Kidney epithelial cell (primary cell): ENCODE data around the gene ATP11A. TPM values are rescaled to one million over a fixed set of nuclear protein-coding genes. Genes with fewer than 3 reads are reported as not detected.

Source experiments
- DNase-seq: peaks from one replicate; pipeline ENCODE4 v3.0.0-alpha.2; 2010; ENCODE audit warnings: low read depth
- H3K27me3 ChIP-seq: 2 replicates; pipeline ENCODE4 v1.6.0; 2011; ENCODE audit warnings: low read length; ENCODE audit not compliant: control insufficient read depth, insufficient read depth
- H3K36me3 ChIP-seq: 2 replicates; pipeline ENCODE4 v1.5.1; 2011; ENCODE audit warnings: low read length; ENCODE audit not compliant: control insufficient read depth, insufficient read depth
- H3K4me3 ChIP-seq: 2 replicates; pipeline ENCODE4 v1.5.1; 2011; ENCODE audit warnings: low read depth, mild to moderate bottlenecking, control low read depth, low read length
- CTCF ChIP-seq: IDR thresholded peaks from 2 replicates; pipeline ENCODE4 v1.5.1; 2011; ENCODE audit warnings: mild to moderate bottlenecking, moderate library complexity, low read length, control low read depth, inconsistent platforms; ENCODE audit not compliant: insufficient read depth, poor library complexity, severe bottlenecking
- total RNA-seq: library from RNA; depleted of rRNA; stranded (reverse); fragments of >200 nt; gene quantifications from 2 replicates; pipeline ENCODE4 v1.2.3, GENCODE V29; 2015

Gene ATP11A
- total RNA-seq, 1 donor from 2014 or later, result 31.5 TPM

GRCh38 chr13:112928020-112928971 is 238.5 kb downstream of the ATP11A start:
- no peak for DNase-seq
- no peak for TF ChIP-seq CTCF
- H3K4me3 ChIP-seq, result no peak overlapping the region
- H3K27me3 ChIP-seq, result no peaks in the 10 kb centered on the region
- no peaks in the 10 kb centered on the region for H3K36me3 ChIP-seq

GRCh38 chr13:112928972-112929782 is 239.3 kb downstream of the ATP11A start:
- TF ChIP-seq CTCF, result no peak
- H3K36me3 ChIP-seq, result no peaks in the 10 kb centered on the region
- H3K4me3 ChIP-seq, result no peak overlapping the region
- no peaks in the 10 kb centered on the region for H3K27me3 ChIP-seq
- DNase-seq, result no peak

DNA sequence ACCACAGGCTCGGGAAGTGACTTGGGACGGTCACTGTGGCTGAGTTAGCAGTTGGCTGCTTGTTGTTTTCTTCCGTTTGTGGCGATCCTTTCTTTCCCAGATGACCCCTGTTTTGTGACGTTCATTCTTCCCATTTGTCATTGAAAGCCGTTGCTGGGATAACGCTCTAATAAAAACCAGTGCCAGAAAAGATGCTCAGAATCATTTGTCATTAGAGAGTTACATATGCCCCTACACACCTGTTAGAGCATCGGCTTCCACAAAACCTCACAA is 239.9 kb downstream of the ATP11A start:
- Histone ChIP-seq H3K36me3 (no peaks in the 10 kb centered on the region), H3K4me3 (no peak overlapping the region), H3K27me3 (no peaks in the 10 kb centered on the region)
- TF ChIP-seq CTCF, result no peak
- DNase-seq, result no peak

DNA sequence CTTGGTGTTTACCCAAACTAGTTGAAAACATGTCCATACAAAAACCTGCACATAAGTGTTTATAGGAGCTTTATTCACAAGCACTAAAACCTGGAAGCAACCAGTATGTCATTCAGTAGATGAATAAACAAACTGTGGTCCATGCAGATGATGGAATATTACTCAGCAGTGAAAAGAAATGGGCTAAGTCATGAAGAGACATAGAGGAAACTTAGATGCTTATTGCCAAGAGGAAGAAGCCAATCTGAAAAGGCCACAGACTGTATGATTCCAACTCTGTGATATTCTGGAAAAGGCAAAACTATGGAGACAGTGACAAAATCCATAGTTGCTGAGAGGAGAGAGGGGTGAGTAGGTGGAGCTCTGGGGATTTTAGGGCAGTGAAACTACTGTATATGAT is 240.4 kb downstream of the ATP11A start:
- Histone ChIP-seq H3K4me3 (no peak overlapping the region), H3K27me3 (no peaks in the 10 kb centered on the region), H3K36me3 (no peaks in the 10 kb centered on the region)
- no peak for DNase-seq
- no peak for TF ChIP-seq CTCF

DNA sequence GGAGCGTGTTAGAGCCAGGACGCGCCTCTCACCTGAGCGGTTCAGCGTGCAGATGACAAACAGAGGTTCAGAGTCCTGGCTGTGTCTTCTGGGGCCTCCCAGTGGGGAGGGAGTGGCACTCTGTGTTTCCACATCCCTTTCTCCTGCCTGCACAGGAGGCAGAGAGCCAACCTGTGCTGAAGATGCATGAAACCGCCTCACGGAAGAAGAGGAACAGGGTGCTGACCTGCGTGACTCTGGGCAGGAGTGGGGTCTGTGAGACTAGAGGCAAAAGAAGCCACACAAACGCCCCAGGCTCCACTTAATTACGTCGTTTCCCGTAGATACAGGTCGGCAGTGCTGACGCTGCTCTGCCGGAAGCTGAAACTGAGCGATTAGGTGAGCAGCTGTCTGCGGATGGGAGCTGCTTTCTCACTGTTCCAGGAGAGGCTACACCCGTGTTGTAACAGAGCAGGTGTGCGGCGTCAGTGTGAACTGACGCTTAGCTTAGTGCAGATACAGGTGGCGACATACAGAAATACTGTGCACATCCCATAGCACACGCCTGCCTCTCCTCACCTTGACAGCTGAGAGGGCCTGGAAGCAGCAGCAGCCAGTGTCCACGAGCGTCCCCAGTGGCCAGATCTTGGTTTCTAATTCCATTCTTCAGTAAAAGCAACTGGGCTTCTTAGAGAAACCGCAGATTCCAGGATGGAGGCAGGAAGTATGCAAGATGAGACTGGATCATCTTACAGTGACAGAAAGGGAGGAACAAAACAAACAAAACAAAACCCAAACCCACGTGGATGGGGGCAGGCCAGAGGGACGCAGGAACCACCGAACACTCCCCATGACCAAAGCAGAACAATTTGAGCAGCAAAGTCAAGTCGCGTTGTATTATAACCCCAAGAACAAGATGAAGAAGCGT is 241.4 kb downstream of the ATP11A start:
- Histone ChIP-seq H3K4me3 (peak overlapping the region; percentile 26), H3K36me3 (no peaks in the 10 kb centered on the region), H3K27me3 (no peaks in the 10 kb centered on the region)
- peak; percentile 70 for DNase-seq
- TF ChIP-seq CTCF, result peak; percentile 95
